ENCODE data around the gene SMC3.

SMC3 gene

GRCh38 chr10:110546077-110546476 is 21.4 kb upstream of the SMC3 start:
- no peak for DNase-seq

GRCh38 chr10:110546499-110547110 is 20.9 kb upstream of the SMC3 start:
- no peak for DNase-seq

DNA sequence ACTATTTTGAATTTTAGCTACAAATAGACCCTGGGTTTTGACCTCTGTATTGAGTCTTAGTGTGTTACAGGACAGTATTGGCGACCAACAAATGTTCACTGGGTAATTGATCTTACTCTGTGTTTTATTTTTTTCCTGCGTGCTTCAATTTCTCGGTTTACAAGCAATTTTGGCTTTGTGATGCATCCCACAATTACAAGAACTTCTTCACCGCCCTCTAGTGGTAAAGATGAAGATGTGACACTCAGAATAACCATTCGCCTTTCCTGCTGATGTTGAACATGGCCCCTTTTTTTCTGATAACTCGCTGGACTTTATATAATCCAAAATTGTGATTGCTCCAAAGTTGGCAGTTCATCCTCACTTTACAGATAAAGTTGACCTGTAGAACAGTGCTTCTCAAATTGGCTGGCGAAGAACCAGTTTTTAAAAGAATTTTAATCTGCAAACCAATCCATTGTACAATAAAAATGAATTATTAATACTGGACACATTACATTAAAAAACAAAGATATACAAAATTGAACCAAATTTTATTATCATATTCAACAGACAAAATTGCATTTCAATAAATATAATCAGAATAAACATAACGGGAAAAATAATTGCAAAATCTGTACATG is 20.2 kb upstream of the SMC3 start:
- DNase-seq, result no peak

DNA sequence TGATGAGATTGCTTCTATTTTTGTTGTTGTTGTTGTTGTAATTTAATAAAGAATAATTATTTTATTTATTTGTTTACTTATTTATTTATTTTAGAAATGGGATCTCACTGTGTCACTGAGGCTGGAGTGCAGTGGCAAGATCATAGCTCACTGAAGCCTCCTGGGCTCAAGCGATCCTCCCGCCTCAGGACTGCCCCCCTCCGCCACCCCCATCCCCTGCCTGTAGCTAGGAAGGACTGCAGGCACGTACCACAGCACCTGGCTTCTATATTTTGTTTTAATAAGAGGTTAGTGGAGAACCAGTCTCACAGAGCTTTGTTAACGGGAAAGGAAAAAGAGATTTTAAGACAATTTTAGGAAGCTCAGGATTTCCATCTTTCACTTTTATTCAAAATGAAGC is 19.5 kb upstream of the SMC3 start:
- no peak for DNase-seq

DNA sequence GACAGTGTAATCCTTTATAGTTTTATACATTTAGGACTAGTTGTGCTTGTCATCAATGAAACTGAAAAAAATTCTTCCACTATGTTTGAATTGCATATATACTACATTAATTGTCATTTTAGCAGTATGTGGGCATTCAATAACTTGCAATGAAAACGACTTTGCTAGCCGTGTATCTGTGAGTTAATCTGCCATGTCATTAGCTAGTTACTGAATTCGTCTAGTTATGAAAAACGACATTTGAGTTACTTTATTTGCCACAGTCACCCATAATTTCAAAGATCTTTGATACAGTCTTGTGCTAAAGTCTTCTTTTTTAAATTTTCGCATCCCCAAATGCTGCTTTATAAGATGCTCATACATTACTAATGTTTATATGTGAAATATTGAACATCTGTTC is 18.3 kb upstream of the SMC3 start:
- DNase-seq, result no peak

- DNase-seq, result no peak
Observed at GRCh38 chr10:110553905-110554304, 13.6 kb upstream of the SMC3 start.

DNA sequence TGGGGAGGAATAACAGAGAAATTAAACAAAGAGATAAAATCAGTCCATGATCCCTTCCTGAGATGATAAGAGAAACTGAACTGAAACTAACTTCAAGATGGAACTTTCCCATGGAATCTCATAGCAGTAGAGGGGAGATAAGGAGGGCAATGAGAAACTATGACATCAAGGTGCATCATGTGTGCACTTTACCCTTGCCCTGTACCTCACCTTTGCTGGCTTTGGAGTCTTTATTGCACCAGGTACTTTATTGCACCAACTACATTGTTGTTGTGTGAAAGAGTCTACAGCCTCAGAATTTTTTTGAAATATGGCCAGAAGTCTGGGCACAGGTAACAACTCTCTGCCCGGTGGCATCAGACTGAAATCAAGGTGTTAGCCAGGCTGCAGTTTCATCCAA is 11.2 kb upstream of the SMC3 start:
- no peak for DNase-seq

DNA sequence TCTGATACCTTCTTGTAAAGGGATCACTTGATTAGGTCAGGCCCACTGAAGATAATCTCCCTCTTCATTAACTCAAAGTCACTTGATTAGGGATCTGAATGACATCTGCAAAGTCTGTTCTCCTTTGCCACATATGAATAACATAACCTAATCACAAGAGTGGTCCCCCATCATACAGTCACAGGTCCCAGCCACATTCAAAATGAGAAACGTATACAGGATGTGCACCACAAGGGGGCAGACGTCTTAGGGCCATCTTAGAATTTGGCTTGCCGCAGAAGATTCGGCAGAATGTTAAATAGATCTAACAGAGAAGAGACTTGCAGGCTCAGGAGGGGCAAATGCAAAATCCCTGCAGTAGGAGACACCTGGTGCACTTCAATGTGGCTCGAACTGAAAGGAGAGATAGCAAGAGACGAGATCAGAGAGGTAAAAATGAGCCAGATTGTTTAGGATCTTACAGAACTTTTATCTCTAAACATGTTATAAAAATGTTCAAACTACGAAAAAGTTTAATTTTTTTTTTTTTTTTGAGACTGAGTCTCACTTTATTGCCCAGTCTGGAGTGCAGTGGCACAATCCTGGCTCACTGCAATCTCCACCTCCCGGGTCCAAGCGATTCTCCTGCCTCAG is 10.4 kb upstream of the SMC3 start:
- DNase-seq, result no peak

DNA sequence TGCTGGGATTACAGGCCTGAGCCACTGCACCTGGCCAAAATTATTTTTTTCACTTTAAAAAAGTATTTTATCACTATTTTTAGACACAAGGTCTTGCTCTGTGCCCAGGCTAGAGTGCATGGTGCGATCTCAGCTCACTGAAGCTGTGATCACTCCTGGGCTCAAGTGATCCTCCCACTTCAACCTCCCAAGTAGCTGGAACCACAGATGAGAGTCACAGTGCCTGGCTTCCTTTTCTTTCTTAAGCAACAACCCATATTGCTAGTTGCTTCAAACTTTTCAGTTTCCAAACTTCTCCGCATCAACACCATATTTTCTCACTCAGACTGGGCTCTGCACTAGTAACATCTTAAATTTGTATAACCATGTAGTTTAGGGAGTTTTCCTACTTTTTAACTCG is 9.5 kb upstream of the SMC3 start:
- DNase-seq, result no peak

GRCh38 chr10:110560012-110560411 is 7.5 kb upstream of the SMC3 start:
- no peak for DNase-seq

DNA sequence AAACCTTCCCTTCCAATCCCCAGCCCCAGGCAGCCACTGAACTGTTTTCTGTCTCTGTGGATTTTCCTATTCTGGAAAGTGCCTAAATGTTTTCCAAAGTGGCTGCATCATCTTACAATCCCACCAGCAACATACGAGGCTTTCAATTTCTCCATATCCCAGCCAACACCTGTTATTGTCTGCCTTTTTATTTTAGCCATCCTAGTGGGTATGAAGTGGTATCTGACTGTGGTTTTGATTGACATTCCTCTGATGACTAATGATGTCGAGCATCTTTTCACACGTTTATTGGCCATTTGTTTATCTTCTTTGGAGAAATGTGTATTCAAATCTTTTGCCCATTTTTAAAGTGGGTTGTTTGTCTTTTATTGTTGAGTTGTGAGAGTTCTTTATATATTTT is 6.2 kb upstream of the SMC3 start:
- DNase-seq, result no peak

- DNase-seq, result no peak
Observed at GRCh38 chr10:110562348-110562747, 5.1 kb upstream of the SMC3 start.

DNA sequence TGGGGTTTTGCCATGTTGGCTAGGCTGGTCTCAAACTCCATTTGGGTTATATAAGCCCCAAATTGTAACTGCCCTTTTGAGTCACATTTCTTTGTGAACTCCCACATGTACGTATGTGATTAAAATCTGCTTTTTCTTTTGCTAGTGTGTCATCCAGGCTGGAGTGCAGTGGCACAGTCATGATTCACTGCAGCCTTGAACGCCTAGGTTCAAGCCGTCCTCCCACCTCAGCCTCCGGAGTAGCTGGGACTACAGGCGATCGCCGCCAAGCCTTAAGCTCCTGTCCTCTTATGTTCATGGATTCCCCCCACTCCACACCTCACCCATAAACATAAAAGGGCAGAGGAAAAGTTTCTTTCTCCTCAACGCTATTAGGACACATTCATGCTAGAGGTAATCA is 4.4 kb upstream of the SMC3 start:
- DNase-seq, result no peak

DNA sequence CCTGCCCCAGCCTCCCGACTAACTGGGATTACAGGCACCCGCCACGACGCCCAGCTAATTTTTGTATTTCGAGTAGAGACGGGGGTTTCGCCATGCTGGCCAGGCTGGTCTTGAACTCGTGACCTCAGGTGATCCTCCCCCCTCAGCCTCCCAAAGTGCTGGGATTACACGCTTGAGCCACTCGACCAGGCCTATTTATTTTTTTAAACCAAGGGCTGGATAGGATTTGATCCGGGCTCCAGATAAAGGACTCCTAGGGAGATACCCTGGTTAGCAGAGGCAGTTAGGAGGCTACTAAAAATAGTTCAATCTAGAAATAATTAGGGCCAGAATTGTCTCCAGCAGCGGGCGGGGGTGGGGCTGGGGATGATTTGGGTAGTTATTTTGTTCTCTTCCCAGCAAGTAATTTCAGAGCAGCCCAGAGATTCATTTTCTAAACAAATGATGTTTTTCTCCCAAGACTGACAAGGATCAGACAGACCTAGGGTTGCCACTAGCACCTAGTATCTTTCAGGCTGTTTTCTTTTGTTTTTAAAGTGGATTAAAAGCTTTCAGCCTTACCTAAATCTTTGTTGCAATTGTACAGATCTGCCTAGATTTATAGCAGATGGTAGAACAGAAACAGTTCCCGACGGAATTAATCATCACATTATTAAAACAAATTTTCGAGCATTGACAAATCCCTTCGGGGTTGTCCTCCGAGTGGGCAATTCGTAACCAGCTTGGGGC is 859 bp upstream of the SMC3 start:
- no peak for DNase-seq

DNA sequence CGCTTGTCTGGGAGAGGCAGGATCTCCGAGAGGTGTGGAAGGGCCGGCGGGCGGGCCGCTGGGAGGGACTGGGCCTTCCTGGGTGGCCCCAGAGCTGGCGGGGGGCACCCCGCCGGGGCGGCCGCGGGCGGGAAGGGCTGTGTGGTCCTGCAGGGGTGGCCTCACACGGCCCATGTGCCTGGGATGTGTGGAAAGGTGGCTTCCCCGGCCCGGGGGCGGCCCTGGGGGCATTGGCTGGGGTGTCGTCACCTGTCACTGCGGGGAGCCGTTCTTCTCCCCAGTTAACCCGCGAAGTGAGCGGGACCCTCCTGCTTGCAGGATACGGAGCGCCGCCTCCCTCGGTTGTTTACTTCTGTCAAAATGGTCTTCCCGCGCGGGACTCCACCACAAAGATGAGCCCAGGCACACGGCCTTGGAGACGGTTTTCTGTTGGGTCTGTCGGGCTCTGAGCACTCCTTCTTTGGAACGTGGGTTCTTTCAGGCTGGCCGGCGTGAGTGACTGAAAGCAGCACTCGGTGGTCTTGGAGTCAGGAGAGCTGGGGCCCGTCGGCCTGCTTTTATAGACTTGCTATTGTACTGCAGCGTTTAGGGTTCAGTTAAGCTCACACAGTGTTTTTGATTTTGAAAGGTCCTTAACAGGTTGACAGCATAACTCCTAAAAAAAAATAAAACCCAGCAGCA is 700 bp downstream of the SMC3 start:
- DNase-seq, result peak; percentile 45

GRCh38 chr10:110569122-110569521 is 1.6 kb downstream of the SMC3 start:
- no peak for DNase-seq

- no peak for DNase-seq
Observed at GRCh38 chr10:110569736-110570135, 2.2 kb downstream of the SMC3 start.

GRCh38 chr10:110571093-110571743 is 3.7 kb downstream of the SMC3 start:
- no peak for DNase-seq

- no peak for DNase-seq
Observed at GRCh38 chr10:110572862-110573261, 5.4 kb downstream of the SMC3 start.

DNA sequence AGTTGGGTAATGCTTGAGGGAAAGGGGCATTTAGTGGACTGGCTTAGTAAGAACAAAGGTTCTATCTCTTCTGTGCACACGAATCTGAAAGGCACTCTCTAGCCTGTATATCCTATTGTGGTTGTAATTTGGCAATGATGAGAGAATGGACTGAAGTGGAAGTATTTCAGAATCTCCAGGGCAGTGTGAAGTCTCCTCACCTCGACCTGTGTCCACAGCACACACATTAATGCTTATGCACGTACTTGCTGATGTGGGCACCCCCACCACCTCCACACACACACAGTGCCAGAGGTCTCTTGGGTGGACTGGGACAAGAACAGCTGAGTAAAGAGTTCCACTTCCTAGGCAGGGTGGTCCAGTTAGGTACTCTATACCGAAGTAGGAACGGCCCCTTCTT is 6.9 kb downstream of the SMC3 start:
- no peak for DNase-seq

DNA sequence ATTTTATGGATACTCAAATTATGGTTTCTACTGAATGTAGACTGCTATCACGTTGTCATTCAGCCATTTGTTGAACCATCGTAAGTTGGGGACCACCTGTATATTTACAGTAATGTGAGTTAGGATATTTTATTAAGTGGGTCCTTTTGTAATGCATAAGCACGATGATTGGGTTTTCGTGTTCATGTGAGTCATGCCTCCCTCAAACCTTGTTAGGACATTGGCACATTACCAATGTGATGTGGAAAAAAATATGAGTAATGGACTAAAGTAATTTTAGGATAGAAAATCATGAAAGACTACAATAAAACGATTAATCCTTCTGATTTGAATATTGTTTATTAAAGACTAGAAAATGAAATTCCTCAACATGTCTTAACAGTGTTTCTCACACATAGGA is 8.7 kb downstream of the SMC3 start:
- no peak for DNase-seq

GRCh38 chr10:110577056-110577455 is 9.6 kb downstream of the SMC3 start:
- DNase-seq, result no peak

- DNase-seq, result no peak
Observed at GRCh38 chr10:110584006-110584405, 16.5 kb downstream of the SMC3 start.

Measured in T1000 (cell line).